ENCODE measurements around the gene SLC9A9. TPM values are rescaled to one million over a fixed set of nuclear protein-coding genes. Genes with fewer than 3 reads are reported as not detected.

SLC9A9 gene
- total RNA-seq, 1 donor from 2014 or later: 11.4 TPM

DNA sequence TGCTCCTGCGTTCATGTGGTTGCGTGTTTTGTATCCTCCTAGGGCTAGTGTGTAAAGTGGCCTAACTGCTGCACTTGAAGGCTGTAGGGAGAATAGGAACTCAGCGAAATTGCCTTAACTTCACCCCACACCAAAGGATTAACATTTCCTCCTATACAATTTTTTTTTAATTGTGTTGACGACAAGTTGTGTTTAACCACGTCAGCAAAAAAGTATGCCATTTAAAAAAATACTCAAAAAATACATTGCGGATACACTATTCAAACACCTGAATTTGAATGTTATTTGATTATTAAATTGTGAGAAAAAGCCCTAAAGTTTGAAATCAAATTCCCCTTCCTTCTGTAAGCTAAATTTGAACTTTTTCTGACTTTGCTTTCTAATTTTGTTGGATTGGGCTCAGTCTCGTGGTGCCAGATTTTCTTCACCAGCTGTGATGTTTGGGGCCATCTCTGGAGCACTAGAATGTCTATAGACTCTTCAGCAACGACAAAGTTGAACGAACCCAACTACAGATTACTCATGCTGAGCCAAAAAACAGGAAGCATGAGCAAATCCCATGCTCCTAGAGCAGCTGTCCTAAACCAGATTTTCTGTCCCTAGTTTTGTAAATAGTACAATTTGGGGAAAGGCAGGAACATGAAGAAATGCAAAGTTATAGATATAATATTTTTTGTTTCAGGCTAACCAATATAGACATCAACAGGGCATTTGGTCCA is 8.1 kb upstream of the SLC9A9 start:
- H3K27me3 Mint-ChIP-seq (ENCODE audit: unreplicated experiment): peaks cover 4% of the 10 kb centered on the region
- no peak overlapping the region for H3K27ac Mint-ChIP-seq (ENCODE audit: unreplicated experiment)
- TF ChIP-seq, protein P1, sequence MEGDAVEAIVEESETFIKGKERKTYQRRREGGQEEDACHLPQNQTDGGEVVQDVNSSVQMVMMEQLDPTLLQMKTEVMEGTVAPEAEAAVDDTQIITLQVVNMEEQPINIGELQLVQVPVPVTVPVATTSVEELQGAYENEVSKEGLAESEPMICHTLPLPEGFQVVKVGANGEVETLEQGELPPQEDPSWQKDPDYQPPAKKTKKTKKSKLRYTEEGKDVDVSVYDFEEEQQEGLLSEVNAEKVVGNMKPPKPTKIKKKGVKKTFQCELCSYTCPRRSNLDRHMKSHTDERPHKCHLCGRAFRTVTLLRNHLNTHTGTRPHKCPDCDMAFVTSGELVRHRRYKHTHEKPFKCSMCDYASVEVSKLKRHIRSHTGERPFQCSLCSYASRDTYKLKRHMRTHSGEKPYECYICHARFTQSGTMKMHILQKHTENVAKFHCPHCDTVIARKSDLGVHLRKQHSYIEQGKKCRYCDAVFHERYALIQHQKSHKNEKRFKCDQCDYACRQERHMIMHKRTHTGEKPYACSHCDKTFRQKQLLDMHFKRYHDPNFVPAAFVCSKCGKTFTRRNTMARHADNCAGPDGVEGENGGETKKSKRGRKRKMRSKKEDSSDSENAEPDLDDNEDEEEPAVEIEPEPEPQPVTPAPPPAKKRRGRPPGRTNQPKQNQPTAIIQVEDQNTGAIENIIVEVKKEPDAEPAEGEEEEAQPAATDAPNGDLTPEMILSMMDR (IDR thresholded peaks at IDR 0.05; ENCODE audit: partially characterized antibody, unreplicated experiment): no peak
- DNase-seq: no peak
- no peaks in the 10 kb centered on the region for H3K9me3 Mint-ChIP-seq (ENCODE audit: unreplicated experiment)
- H3K4me1 Mint-ChIP-seq (ENCODE audit: low read depth, unreplicated experiment): no peaks in the 10 kb centered on the region
- H3K36me3 Mint-ChIP-seq (ENCODE audit: unreplicated experiment): no peaks in the 10 kb centered on the region
- no peak overlapping the region for H3K4me3 Mint-ChIP-seq (ENCODE audit: unreplicated experiment)

GRCh38 chr3:143855183-143855582 is 6.9 kb upstream of the SLC9A9 start:
- DNase-seq: no peak
- no peak overlapping the region for H3K27ac Mint-ChIP-seq (ENCODE audit: unreplicated experiment)
- no peak overlapping the region for H3K4me3 Mint-ChIP-seq (ENCODE audit: unreplicated experiment)
- TF ChIP-seq, protein P1 (IDR thresholded peaks at IDR 0.05; ENCODE audit: partially characterized antibody, unreplicated experiment): no peak
- H3K4me1 Mint-ChIP-seq (ENCODE audit: low read depth, unreplicated experiment): peaks cover 3% of the 10 kb centered on the region
- H3K27me3 Mint-ChIP-seq (ENCODE audit: unreplicated experiment): peaks cover 4% of the 10 kb centered on the region
- H3K9me3 Mint-ChIP-seq (ENCODE audit: unreplicated experiment): no peaks in the 10 kb centered on the region
- H3K36me3 Mint-ChIP-seq (ENCODE audit: unreplicated experiment): no peaks in the 10 kb centered on the region

DNA sequence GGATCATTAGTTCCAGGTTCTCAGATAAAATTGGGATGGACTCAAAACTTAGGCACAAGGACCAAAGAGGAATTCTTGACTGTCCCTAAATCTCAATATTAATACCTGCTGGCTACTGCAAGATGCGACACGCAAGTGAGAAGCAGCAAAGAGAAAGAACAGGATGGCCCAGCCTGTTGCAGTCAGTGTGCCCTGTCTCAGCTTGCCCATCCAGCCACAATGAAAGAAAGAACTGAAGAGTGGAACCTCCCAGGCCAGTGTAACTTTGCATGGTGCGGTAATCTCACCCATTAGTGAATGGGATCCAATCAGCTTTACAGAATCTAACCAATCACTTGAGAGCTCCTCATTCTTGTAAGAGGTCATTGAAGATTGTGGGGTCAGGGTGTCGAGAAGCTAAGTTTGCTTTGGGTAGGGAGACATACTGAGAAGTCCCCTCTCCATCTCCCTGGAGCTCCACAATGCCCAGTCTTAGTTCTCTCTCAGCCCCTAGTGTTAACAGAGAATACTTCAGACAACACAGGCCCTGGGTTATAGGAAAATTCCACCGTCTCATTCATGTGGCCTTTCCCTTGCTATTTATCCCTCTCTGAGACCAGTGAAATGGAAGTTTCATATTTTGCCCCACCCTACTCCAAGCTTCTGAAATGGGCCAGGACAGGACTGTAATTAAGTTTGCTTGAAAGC is 3.2 kb upstream of the SLC9A9 start:
- Mint-ChIP-seq H3K4me1 (ENCODE audit: low read depth, unreplicated experiment) (peaks cover 18% of the 10 kb centered on the region), H3K27me3 (ENCODE audit: unreplicated experiment) (peaks cover 10% of the 10 kb centered on the region), H3K27ac (ENCODE audit: unreplicated experiment) (no peak overlapping the region), H3K4me3 (ENCODE audit: unreplicated experiment) (no peak overlapping the region), H3K9me3 (ENCODE audit: unreplicated experiment) (peaks cover 9% of the 10 kb centered on the region), H3K36me3 (ENCODE audit: unreplicated experiment) (no peaks in the 10 kb centered on the region)
- TF ChIP-seq, protein P1 (IDR thresholded peaks at IDR 0.05; ENCODE audit: partially characterized antibody, unreplicated experiment): no peak
- no peak for DNase-seq

- Mint-ChIP-seq H3K27me3 (ENCODE audit: unreplicated experiment) (peaks cover 10% of the 10 kb centered on the region), H3K4me3 (ENCODE audit: unreplicated experiment) (no peak overlapping the region), H3K4me1 (ENCODE audit: low read depth, unreplicated experiment) (peaks cover 18% of the 10 kb centered on the region), H3K9me3 (ENCODE audit: unreplicated experiment) (peaks cover 9% of the 10 kb centered on the region), H3K27ac (ENCODE audit: unreplicated experiment) (no peak overlapping the region), H3K36me3 (ENCODE audit: unreplicated experiment) (no peaks in the 10 kb centered on the region)
- no peak for DNase-seq
- TF ChIP-seq, protein P1 (IDR thresholded peaks at IDR 0.05; ENCODE audit: partially characterized antibody, unreplicated experiment): no peak
Observed at GRCh38 chr3:143850877-143851276, 2.6 kb upstream of the SLC9A9 start.

Measured in glutamatergic neuron (in vitro differentiated cells).